WTC11 (cell line): ENCODE results near the gene KDM4C. TPM values are rescaled to one million over a fixed set of nuclear protein-coding genes. Genes with fewer than 3 reads are reported as not detected.

Experiments used
- ATAC-seq: fragments of 200-7000 bp; cut with Tn5 transposase; 2 replicates; pipeline ENCODE4 v1.10.0; 2021; ENCODE audit warnings: mild to moderate bottlenecking, moderate library complexity
- Bru-seq: library from RNA; stranded (reverse); fragments of 400-500 nt; gene quantifications from one replicate; lab custom pipeline; 2021; lab: Mats Ljungman, UMichigan
- CTCF ChIA-PET: fragments of 300-600 bp; sonication (Branson Sonifier 250); formaldehyde crosslinking; loops from one replicate; lab custom pipeline; 2021; ENCODE audit warnings: antibody characterized with exemption; lab: Charles Lee
- POLR2A ChIA-PET: fragments of 350-600 bp; sonication (Branson Sonifier 250); formaldehyde crosslinking; loops from one replicate; lab custom pipeline; 2021; ENCODE audit warnings: antibody characterized with exemption; lab: Charles Lee
- DNase-seq: peaks from one replicate; pipeline ENCODE4 v3.0.0; 2021; ENCODE audit warnings: low spot score
- H3K27ac Mint-ChIP-seq: 2 replicates; pipeline ENCODE4 v1.8.0; 2021; ENCODE audit warnings: mixed read lengths
- H3K27me3 Mint-ChIP-seq: 2 replicates; pipeline ENCODE4 v1.8.0; 2021; ENCODE audit warnings: low read depth, mild to moderate bottlenecking, moderate library complexity, mixed read lengths
- H3K36me3 Mint-ChIP-seq: 2 replicates; pipeline ENCODE4 v1.8.0; 2021; ENCODE audit warnings: mixed read lengths
- H3K4me1 Mint-ChIP-seq: 2 replicates; pipeline ENCODE4 v1.8.0; 2022; ENCODE audit warnings: mixed read lengths
- H3K4me3 Mint-ChIP-seq: 2 replicates; pipeline ENCODE4 v1.8.0; 2021; ENCODE audit warnings: mild to moderate bottlenecking, moderate library complexity, mixed read lengths
- H3K9me3 Mint-ChIP-seq: 2 replicates; pipeline ENCODE4 v1.8.0; 2021; ENCODE audit warnings: mixed read lengths
- ATF6 ChIP-seq: sonication (generic); formaldehyde crosslinking; IDR thresholded peaks from 2 replicates; pipeline ENCODE4 v1.8.1; 2023; ENCODE audit warnings: mild to moderate bottlenecking, missing genetic modification reagents
- ELF4 ChIP-seq: sonication (generic); formaldehyde crosslinking; IDR thresholded peaks from 2 replicates; pipeline ENCODE4 v1.8.1; 2022; ENCODE audit warnings: low read depth, mild to moderate bottlenecking, moderate library complexity, missing genetic modification reagents
- ERG ChIP-seq: fragments of 250-450 bp; sonication (Bioruptor Pico); IDR thresholded peaks from 2 replicates; pipeline ENCODE4 v1.8.0; 2021; ENCODE audit warnings: mild to moderate bottlenecking
- FOXK1 ChIP-seq: sonication (generic); formaldehyde crosslinking; IDR thresholded peaks from 2 replicates; pipeline ENCODE4 v1.8.0; 2022; ENCODE audit warnings: mild to moderate bottlenecking, moderate library complexity, missing genetic modification reagents
- FOXP4 ChIP-seq: sonication (generic); formaldehyde crosslinking; IDR thresholded peaks from 2 replicates; pipeline ENCODE4 v1.8.0; 2022; ENCODE audit warnings: mild to moderate bottlenecking, missing genetic modification reagents
- GRHL2 ChIP-seq: fragments of 250-450 bp; sonication (Bioruptor Pico); IDR thresholded peaks from 2 replicates; pipeline ENCODE4 v1.8.0; 2022; ENCODE audit warnings: mild to moderate bottlenecking, moderate library complexity; ENCODE audit not compliant: insufficient replicate concordance, severe bottlenecking
- GTF2I ChIP-seq: fragments of 250-450 bp; sonication (Bioruptor Pico); conservative IDR thresholded peaks from 2 replicates; pipeline ENCODE4 v1.4.0; 2021; ENCODE audit warnings: mild to moderate bottlenecking
- KAT7 ChIP-seq: sonication (generic); formaldehyde crosslinking; IDR thresholded peaks from 2 replicates; pipeline ENCODE4 v1.8.1; 2023; ENCODE audit warnings: missing genetic modification reagents, mild to moderate bottlenecking, borderline replicate concordance
- NFE2L1 ChIP-seq: sonication (generic); formaldehyde crosslinking; IDR thresholded peaks from 2 replicates; pipeline ENCODE4 v1.8.1; 2023; ENCODE audit warnings: missing genetic modification reagents
- NFYB ChIP-seq: sonication (generic); formaldehyde crosslinking; conservative IDR thresholded peaks from 2 replicates; pipeline ENCODE4 v1.8.0; 2022; ENCODE audit warnings: low read depth, missing genetic modification reagents
- NR2C2 ChIP-seq: sonication (generic); formaldehyde crosslinking; IDR thresholded peaks from 2 replicates; pipeline ENCODE4 v1.8.0; 2022; ENCODE audit warnings: mild to moderate bottlenecking, missing genetic modification reagents
- NR3C1 ChIP-seq: sonication (generic); formaldehyde crosslinking; conservative IDR thresholded peaks from 2 replicates; pipeline ENCODE4 v1.8.1; 2023; ENCODE audit warnings: low read depth, mild to moderate bottlenecking, missing genetic modification reagents
- OVOL2 ChIP-seq: fragments of 250-450 bp; sonication (Bioruptor Pico); IDR thresholded peaks from 2 replicates; pipeline ENCODE4 v1.9.0; 2021; ENCODE audit warnings: mild to moderate bottlenecking, borderline replicate concordance
- RELA ChIP-seq: sonication (generic); formaldehyde crosslinking; IDR thresholded peaks from 2 replicates; pipeline ENCODE4 v1.8.1; 2022; ENCODE audit warnings: missing genetic modification reagents, mild to moderate bottlenecking, borderline replicate concordance
- SOX15 ChIP-seq: fragments of 250-450 bp; sonication (Bioruptor Pico); IDR thresholded peaks from 2 replicates; pipeline ENCODE4 v1.9.0; 2021; ENCODE audit warnings: mild to moderate bottlenecking
- SP1 ChIP-seq: sonication (generic); formaldehyde crosslinking; conservative IDR thresholded peaks from 2 replicates; pipeline ENCODE4 v1.8.1; 2022; ENCODE audit warnings: missing genetic modification reagents
- TP53 ChIP-seq: sonication (generic); formaldehyde crosslinking; IDR thresholded peaks from 2 replicates; pipeline ENCODE4 v1.8.1; 2023; ENCODE audit warnings: mild to moderate bottlenecking, missing genetic modification reagents
- USF2 ChIP-seq: sonication (generic); formaldehyde crosslinking; IDR thresholded peaks from 2 replicates; pipeline ENCODE4 v1.8.1; 2023; ENCODE audit warnings: mild to moderate bottlenecking, missing genetic modification reagents, moderate library complexity
- ZBTB43 ChIP-seq: sonication (generic); formaldehyde crosslinking; IDR thresholded peaks from 2 replicates; pipeline ENCODE4 v1.8.1; 2023; ENCODE audit warnings: mild to moderate bottlenecking, missing genetic modification reagents
- ZNF232 ChIP-seq: sonication (generic); formaldehyde crosslinking; IDR thresholded peaks from 2 replicates; pipeline ENCODE4 v1.8.0; 2022; ENCODE audit warnings: mild to moderate bottlenecking, missing genetic modification reagents
- ZNF263 ChIP-seq: sonication (generic); formaldehyde crosslinking; IDR thresholded peaks from 2 replicates; pipeline ENCODE4 v1.8.1; 2022; ENCODE audit warnings: low read depth, mild to moderate bottlenecking, moderate library complexity, missing genetic modification reagents
- ZNF396 ChIP-seq: fragments of 250-450 bp; sonication (Bioruptor Pico); IDR thresholded peaks from 2 replicates; pipeline ENCODE4 v1.8.0; 2021; ENCODE audit warnings: mild to moderate bottlenecking, moderate library complexity, borderline replicate concordance
- ZNF532 ChIP-seq: fragments of 250-450 bp; sonication (Bioruptor Pico); IDR thresholded peaks from 2 replicates; pipeline ENCODE4 v1.9.0; 2021; ENCODE audit warnings: mild to moderate bottlenecking, borderline replicate concordance
- ZNF671 ChIP-seq: fragments of 250-450 bp; sonication (Bioruptor Pico); IDR thresholded peaks from 2 replicates; pipeline ENCODE4 v1.8.0; 2021; ENCODE audit warnings: mild to moderate bottlenecking
- long read RNA-seq, 3 experiments: library from RNA in 1 of 3; library from capped mRNA in 1 of 3; library from polyadenylated mRNA in 1 of 3; unstranded in 2 of 3; stranded (forward) in 1 of 3; transcript quantifications; one replicate each; pipeline ENCODE4 v2.0.0, GENCODE V29; 2021
- total RNA-seq: library from RNA; stranded (reverse); gene quantifications from 3 replicates; pipeline ENCODE4 v1.2.3, GENCODE V29; 2021

KDM4C gene
- 29.2 to 35.5 TPM (median 34.0 TPM) in 3 replicates for total RNA-seq
- percentile 77 among the genes with signal in this experiment for Bru-seq, nascent RNA
- long read RNA-seq, experiment 1, full-length matches to known transcripts, result 32 of 88 reads
- long read RNA-seq, experiment 1, partial matches to known transcripts, result 12 of 88 reads
- long read RNA-seq, experiment 1, other reads (novel, unspliced or antisense), result 44 of 88 reads
- long read RNA-seq, experiment 2, full-length matches to known transcripts, result 1 of 24 reads
- long read RNA-seq, experiment 2, partial matches to known transcripts, result 8 of 24 reads
- long read RNA-seq, experiment 2, other reads (novel, unspliced or antisense), result 15 of 24 reads
- long read RNA-seq, experiment 3, partial matches to known transcripts, result 0 of 1 reads
- long read RNA-seq, experiment 3, other reads (novel, unspliced or antisense), result 0 of 1 reads

GRCh38 chr9:6757456-6758247 is at the start of gene KDM4C:
TSS of gene KDM4C (plus strand) at chr9:6757973. CDS start at chr9:6792989, 35,016 bp downstream.
- ChIA-PET CTCF (interaction anchor here (0.8 to 1.1 kb wide), 2 partner anchors 16 to 69 kb away, joined by 4 read pairs; no protein-coding TSS in a partner anchor), POLR2A (interaction anchor here (0.7 to 1.6 kb wide), 3 partner anchors 13 to 197 kb away, joined by 3 to 10 read pairs (median 3); no protein-coding TSS in a partner anchor)
- Mint-ChIP-seq H3K27me3 (no peaks in the 10 kb centered on the region; the same call in 1 of the 2 replicates), H3K36me3 (no peaks in the 10 kb centered on the region), H3K27ac (peak within 1 kb of the TSS; percentile 100), H3K4me3 (peak within 1 kb of the TSS; percentile 90), H3K9me3 (no peaks in the 10 kb centered on the region), H3K4me1 (peaks cover 29% of the 10 kb centered on the region)
- ATAC-seq (peak; percentile 79), DNase-seq (peak; percentile 97)
- TF ChIP-seq ELF4 (CRISPR knock-in tag) (no peak), NR3C1 (CRISPR knock-in tag) (no peak), GRHL2 (CRISPR knock-in tag) (no peak), ZNF671 (CRISPR knock-in tag) (no peak), ZNF263 (CRISPR knock-in tag) (no peak), SOX15 (no peak), ZNF396 (no peak), ZBTB43 (CRISPR knock-in tag) (peak; percentile 65; the same call in 1 of the 2 replicates), KAT7 (CRISPR knock-in tag) (0 out of 2 replicates have a peak, but pooled peaks have one; percentile 42), ERG (CRISPR knock-in tag) (no peak), RELA (CRISPR knock-in tag) (no peak; the same call in 1 of the 2 replicates), NFE2L1 (no peak; the same call in 1 of the 2 replicates), USF2 (CRISPR knock-in tag) (peak; percentile 100), OVOL2 (CRISPR knock-in tag) (no peak), SP1 (CRISPR knock-in tag) (peak; percentile 34), FOXK1 (CRISPR knock-in tag) (peak; percentile 71), TP53 (CRISPR knock-in tag) (no peak), NR2C2 (no peak), GTF2I (CRISPR knock-in tag) (no peak), ATF6 (CRISPR knock-in tag) (no peak), FOXP4 (0 out of 2 replicates have a peak, but pooled peaks have one; percentile 66), ZNF232 (CRISPR knock-in tag) (peak; percentile 70; the same call in 1 of the 2 replicates), ZNF532 (CRISPR knock-in tag) (peak; percentile 49; the same call in 1 of the 2 replicates), NFYB (CRISPR knock-in tag) (no peak)
